NCI-H69 (cell line): Measurements from ENCODE around the gene ERG.

Experiments used
- DNase-seq: peaks from one replicate; lab custom pipeline; 2025; lab: John Stamatoyannopoulos, UW

Gene ERG

GRCh38 chr21:38330666-38331065 is 167.6 kb downstream of the ERG start:
- no peak for DNase-seq
